Measurements from ENCODE around the gene MACROD2.

The MACROD2 gene

DNA sequence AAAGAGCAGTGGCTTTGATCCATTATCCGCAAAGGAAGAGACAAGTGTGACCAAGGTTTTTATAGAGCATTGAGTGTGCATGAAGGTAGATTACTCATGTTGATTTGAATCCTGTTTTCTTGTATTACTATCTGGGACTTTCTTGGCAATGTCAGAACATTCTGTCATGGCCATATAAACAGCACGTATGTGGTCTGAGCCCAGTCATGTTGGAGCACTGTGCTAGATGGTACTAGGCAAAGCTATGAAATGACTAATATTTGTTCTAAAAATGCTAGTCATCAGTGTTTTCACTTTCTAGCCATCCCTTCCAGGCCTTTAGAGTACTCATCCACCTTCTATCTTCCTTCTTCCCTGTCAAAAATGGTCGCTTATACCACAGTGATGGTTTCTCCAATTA is 620.7 kb downstream of the MACROD2 start:
- ChIA-PET POLR2A (no interaction called here), CTCF (interaction anchor here (1.4 kb wide), 1 partner anchor 62 kb away, joined by 5 read pairs; no protein-coding TSS in a partner anchor)
- DNase-seq (ENCODE audit: extremely low spot score) = no peak
- TF ChIP-seq CTCF (IDR thresholded peaks at IDR 0.05; ENCODE audit: control extremely low read depth, extremely low read depth, low read depth, missing control alignments) = no peak

GRCh38 chr20:14617123-14617522 is 621.8 kb downstream of the MACROD2 start:
- no peak for TF ChIP-seq CTCF (IDR thresholded peaks at IDR 0.05; ENCODE audit: control extremely low read depth, extremely low read depth, low read depth, missing control alignments)
- ChIA-PET POLR2A (no interaction called here), CTCF (interaction anchor here (1.4 kb wide), 1 partner anchor 63 kb away, joined by 5 read pairs; no protein-coding TSS in a partner anchor)
- no peak for DNase-seq (ENCODE audit: extremely low spot score)

- ChIA-PET CTCF (interaction anchor here (1.4 kb wide), 1 partner anchor 19 kb away, joined by 3 read pairs; no protein-coding TSS in a partner anchor), POLR2A (no interaction called here)
- DNase-seq (ENCODE audit: extremely low spot score) = no peak
- TF ChIP-seq CTCF (IDR thresholded peaks at IDR 0.05; ENCODE audit: control extremely low read depth, extremely low read depth, low read depth, missing control alignments) = no peak
Measured at GRCh38 chr20:14619411-14619810, 624.1 kb downstream of the MACROD2 start.

DNA sequence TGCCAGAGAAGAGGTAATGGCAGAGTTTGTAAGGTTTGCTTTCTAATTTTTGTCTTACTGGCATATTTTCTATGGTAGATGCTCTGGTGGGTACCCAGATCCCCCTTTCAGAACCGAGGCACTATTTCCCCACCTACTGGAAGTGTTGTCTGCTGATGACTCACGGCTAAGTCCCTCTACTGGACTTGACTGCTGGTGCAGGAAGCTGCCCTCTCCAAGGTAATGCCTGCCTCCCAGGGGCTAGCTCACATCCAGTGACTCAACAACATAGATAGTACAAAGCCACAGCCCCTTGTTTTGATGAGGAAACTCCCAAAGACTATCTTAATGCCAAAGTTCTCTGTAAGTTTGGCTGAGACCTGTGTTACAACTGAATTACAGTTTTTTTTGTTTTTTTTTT is 627.5 kb downstream of the MACROD2 start:
- POLR2A ChIA-PET = no interaction called here
- TF ChIP-seq CTCF (IDR thresholded peaks at IDR 0.05; ENCODE audit: control extremely low read depth, extremely low read depth, low read depth, missing control alignments) = no peak
- DNase-seq (ENCODE audit: extremely low spot score) = no peak
- CTCF ChIA-PET = no interaction called here

GRCh38 chr20:14631011-14631410 is 635.7 kb downstream of the MACROD2 start:
- CTCF ChIA-PET = no interaction called here
- no peak for DNase-seq (ENCODE audit: extremely low spot score)
- TF ChIP-seq CTCF (IDR thresholded peaks at IDR 0.05; ENCODE audit: control extremely low read depth, extremely low read depth, low read depth, missing control alignments) = no peak
- POLR2A ChIA-PET = no interaction called here

- TF ChIP-seq CTCF (IDR thresholded peaks at IDR 0.05; ENCODE audit: control extremely low read depth, extremely low read depth, low read depth, missing control alignments) = no peak
- no peak for DNase-seq (ENCODE audit: extremely low spot score)
- ChIA-PET POLR2A (no interaction called here), CTCF (no interaction called here)
Measured at GRCh38 chr20:14632906-14633305, 637.6 kb downstream of the MACROD2 start.

DNA sequence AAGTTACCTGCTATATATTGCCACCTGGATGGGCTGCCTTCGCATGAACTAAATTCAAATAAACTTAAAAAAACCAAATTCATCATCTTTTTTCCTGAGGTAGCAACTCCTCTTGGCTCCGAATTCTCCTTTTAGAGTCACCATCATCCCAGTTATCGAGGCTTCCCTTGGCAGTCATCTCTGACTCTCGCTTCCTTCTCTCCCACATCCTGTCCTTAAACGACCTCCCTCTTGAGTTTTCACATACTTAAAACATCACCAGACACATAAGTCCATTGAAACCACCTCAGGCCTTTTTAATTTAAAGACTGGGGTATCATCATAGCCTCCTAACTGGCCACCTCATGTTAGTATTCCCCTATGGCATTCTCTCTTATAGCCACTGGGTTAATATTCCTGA is 638.2 kb downstream of the MACROD2 start:
- no peak for TF ChIP-seq CTCF (IDR thresholded peaks at IDR 0.05; ENCODE audit: control extremely low read depth, extremely low read depth, low read depth, missing control alignments)
- CTCF ChIA-PET = no interaction called here
- POLR2A ChIA-PET = no interaction called here
- DNase-seq (ENCODE audit: extremely low spot score) = no peak
